ENCODE data around the gene CNOT9.

DNA sequence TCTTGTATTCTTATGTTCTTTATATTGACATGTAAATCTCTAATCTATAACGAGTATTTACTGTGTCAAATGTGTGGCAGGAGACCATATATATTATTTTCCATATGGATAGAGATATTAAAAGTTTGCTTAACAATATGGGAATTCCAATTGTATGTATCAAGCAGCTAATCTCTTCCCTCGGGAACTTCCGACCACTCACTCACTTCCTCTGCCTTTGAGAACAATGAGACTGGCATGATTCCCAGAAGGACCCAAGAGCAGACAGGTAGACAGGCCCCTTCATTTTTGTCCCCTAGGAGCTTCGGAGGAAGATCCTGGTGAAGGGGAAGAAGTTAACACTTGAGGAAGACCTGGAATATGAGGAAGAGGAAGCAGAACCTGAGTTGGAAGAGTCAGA, 63.2 kb downstream of the CNOT9 start:
- TF ChIP-seq CTCF (IDR thresholded peaks at IDR 0.05), result no peak
- no peak for TF ChIP-seq ZFX (IDR thresholded peaks at IDR 0.05; ENCODE audit: borderline replicate concordance)

Data from 22Rv1 (cell line).